CD4-positive, alpha-beta memory T cell (primary cell): ENCODE data around the gene ADAMTS16. TPM values are rescaled to one million over a fixed set of nuclear protein-coding genes. Genes with fewer than 3 reads are reported as not detected.

Experiments
- CTCF ChIA-PET: fragments of 350-600 bp; sonication (Branson Sonifier 250); formaldehyde crosslinking; loops from one replicate; lab custom pipeline; 2021; ENCODE audit warnings: inconsistent platforms; ENCODE audit not compliant: partially characterized antibody; lab: Charles Lee
- POLR2A ChIA-PET: fragments of 350-600 bp; sonication (Branson Sonifier 250); formaldehyde crosslinking; loops from one replicate; lab custom pipeline; 2021; ENCODE audit not compliant: partially characterized antibody; lab: Charles Lee
- DNase-seq, 5 donors: peaks; one replicate each; pipeline versions ENCODE4 v3.0.0 to v3.0.0-alpha.2; 2020 to 2022; ENCODE audit warnings: mixed read lengths in 1 of 5
- H3K27ac ChIP-seq: one replicate; pipeline ENCODE4 v1.7.0; 2013; ENCODE audit warnings: low read depth, low read length
- H3K27me3 ChIP-seq: 2 replicates; pipeline ENCODE4 v1.7.0; 2013; ENCODE audit warnings: mild to moderate bottlenecking, low read length, moderate library complexity; ENCODE audit not compliant: insufficient read depth
- H3K36me3 ChIP-seq: 2 replicates; pipeline ENCODE4 v1.7.0; 2013; ENCODE audit warnings: mild to moderate bottlenecking, low read length, moderate library complexity; ENCODE audit not compliant: insufficient read depth
- H3K4me1 ChIP-seq: 2 replicates; pipeline ENCODE4 v1.7.0; 2013; ENCODE audit warnings: mild to moderate bottlenecking, low read length, moderate library complexity; ENCODE audit not compliant: insufficient read depth
- H3K4me3 ChIP-seq, 2 donors: one replicate each; pipeline ENCODE4 v1.7.0; 2013; ENCODE audit warnings: low read length in 2 of 2, mild to moderate bottlenecking in 1 of 2
- H3K9me3 ChIP-seq, 2 donors: one replicate each; pipeline ENCODE4 v1.7.0; 2013; ENCODE audit warnings: low read length in 2 of 2, control low read depth in 1 of 2; ENCODE audit not compliant: control insufficient read depth in 1 of 2
- H3K27ac Mint-ChIP-seq, 7 donors: one replicate each; pipeline ENCODE4 v1.8.0; 2020 to 2021; ENCODE audit warnings: mixed read lengths in 7 of 7, mild to moderate bottlenecking in 6 of 7, inconsistent platforms in 3 of 7, moderate library complexity in 3 of 7
- H3K27me3 Mint-ChIP-seq, 2 donors: one replicate each; pipeline ENCODE4 v1.8.0; 2020 to 2021; ENCODE audit warnings: mixed read lengths in 2 of 2
- H3K36me3 Mint-ChIP-seq, 2 donors: one replicate each; pipeline ENCODE4 v1.8.0; 2020 to 2021; ENCODE audit warnings: mixed read lengths in 2 of 2, inconsistent platforms in 1 of 2, mild to moderate bottlenecking in 1 of 2
- H3K4me1 Mint-ChIP-seq, 4 donors: one replicate each; pipeline ENCODE4 v1.8.0; 2020 to 2021; ENCODE audit warnings: mixed read lengths in 4 of 4, mild to moderate bottlenecking in 1 of 4
- H3K4me3 Mint-ChIP-seq, 8 donors: one replicate each; pipeline ENCODE4 v1.8.0; 2020 to 2021; ENCODE audit warnings: mixed read lengths in 8 of 8, mild to moderate bottlenecking in 7 of 8, moderate library complexity in 6 of 8, inconsistent platforms in 3 of 8
- H3K9me3 Mint-ChIP-seq, 8 donors: one replicate each; pipeline ENCODE4 v1.8.0; 2020 to 2021; ENCODE audit warnings: mixed read lengths in 8 of 8, mild to moderate bottlenecking in 5 of 8, inconsistent platforms in 3 of 8, moderate library complexity in 1 of 8
- intact Hi-C: fragments of 100-400 bp; cut with micrococcal nuclease; formaldehyde crosslinking; loops from one replicate; pipeline ENCODE4 v1.15.1; 2023
- polyA plus RNA-seq, 2 donors: library from polyadenylated mRNA; unstranded; fragments of 300-500 nt; fragmentation: Illumina TruSeq; gene quantifications; one replicate each; pipeline ENCODE4 v1.2.3, GENCODE V29; 2021
- total RNA-seq, 2 experiments: library from RNA; stranded (reverse); gene quantifications; one replicate each; pipeline ENCODE4 v1.2.3, GENCODE V29; 2021

ADAMTS16 gene
- total and polyA plus RNA-seq, 4 experiments from 2014 or later = not detected

DNA sequence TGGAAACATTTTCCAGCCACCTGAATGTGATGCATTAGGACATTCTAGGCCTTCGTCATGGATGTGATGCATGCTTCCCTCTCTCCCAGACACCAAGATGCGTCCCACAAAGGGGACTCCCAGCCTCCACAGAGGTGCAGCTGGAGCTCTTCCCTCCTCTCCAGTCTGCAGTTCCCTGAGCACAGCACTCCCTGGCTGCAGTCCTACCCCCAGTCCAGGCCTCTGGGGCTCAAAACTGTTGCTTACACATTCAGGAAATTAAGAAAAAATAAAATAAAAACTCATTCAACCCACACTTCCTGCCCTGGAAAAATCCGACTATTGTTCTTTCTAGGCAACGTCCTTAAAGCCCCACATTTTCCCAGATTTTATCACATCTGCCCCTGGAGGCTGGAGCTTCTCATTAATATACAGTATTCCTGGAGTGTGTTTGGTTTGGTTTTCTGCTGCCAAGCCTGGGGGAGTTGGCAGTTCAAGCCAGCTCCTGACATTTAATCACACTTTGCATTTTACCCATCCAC is 204.0 kb downstream of the ADAMTS16 start:
- Mint-ChIP-seq H3K4me1 (peaks cover 4 to 5% (median 4%) of the 10 kb centered on the region in 4 donors), H3K9me3 (peaks cover 0 to 2% (median 0%) of the 10 kb centered on the region in 8 donors), H3K36me3 (no peaks in the 10 kb centered on the region), H3K4me3 (no peak overlapping the region), H3K27ac (no peak overlapping the region), H3K27me3 (peaks cover 4% of the 10 kb centered on the region in 2 donors)
- Histone ChIP-seq H3K36me3 (no peaks in the 10 kb centered on the region), H3K9me3 (no peaks in the 10 kb centered on the region), H3K27ac (no peak overlapping the region), H3K27me3 (no peaks in the 10 kb centered on the region), H3K4me3 (no peak overlapping the region), H3K4me1 (no peaks in the 10 kb centered on the region)
- no peak for DNase-seq
- POLR2A ChIA-PET = no interaction called here
- CTCF ChIA-PET = no interaction called here
- intact Hi-C loops = no loop called here

DNA sequence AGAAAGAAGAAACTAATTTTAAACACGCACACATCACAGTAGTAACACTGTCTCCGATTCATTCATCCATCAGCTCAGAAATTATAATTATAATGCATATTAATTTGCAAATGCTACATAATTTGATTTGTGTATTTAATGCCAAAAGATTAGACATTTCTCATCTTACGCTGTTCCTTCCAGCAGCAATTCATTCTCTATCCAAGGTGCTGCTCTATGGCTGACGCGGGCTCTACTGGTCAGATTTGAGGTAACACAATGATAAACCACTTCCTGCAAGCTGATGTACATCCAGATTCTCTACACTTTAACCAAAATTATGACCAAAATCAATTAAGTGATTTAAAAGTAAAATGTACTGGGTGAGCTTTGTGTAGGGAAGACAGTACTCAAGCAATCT is 204.5 kb downstream of the ADAMTS16 start:
- H3K9me3 ChIP-seq = no peaks in the 10 kb centered on the region
- no peaks in the 10 kb centered on the region for H3K4me1 ChIP-seq
- no peaks in the 10 kb centered on the region for H3K36me3 Mint-ChIP-seq
- H3K27me3 Mint-ChIP-seq = peaks cover 4 to 9% of the 10 kb centered on the region in 2 donors
- H3K4me3 ChIP-seq = no peak overlapping the region
- no peaks in the 10 kb centered on the region for H3K27me3 ChIP-seq
- H3K36me3 ChIP-seq = no peaks in the 10 kb centered on the region
- CTCF ChIA-PET = no interaction called here
- intact Hi-C loops = no loop called here
- POLR2A ChIA-PET = no interaction called here
- no peak for DNase-seq
- H3K27ac Mint-ChIP-seq = no peak overlapping the region
- H3K27ac ChIP-seq = no peak overlapping the region
- peaks cover 4 to 5% (median 4%) of the 10 kb centered on the region in 4 donors for H3K4me1 Mint-ChIP-seq
- no peak overlapping the region for H3K4me3 Mint-ChIP-seq
- H3K9me3 Mint-ChIP-seq = peaks cover 0 to 2% (median 0%) of the 10 kb centered on the region in 8 donors

DNA sequence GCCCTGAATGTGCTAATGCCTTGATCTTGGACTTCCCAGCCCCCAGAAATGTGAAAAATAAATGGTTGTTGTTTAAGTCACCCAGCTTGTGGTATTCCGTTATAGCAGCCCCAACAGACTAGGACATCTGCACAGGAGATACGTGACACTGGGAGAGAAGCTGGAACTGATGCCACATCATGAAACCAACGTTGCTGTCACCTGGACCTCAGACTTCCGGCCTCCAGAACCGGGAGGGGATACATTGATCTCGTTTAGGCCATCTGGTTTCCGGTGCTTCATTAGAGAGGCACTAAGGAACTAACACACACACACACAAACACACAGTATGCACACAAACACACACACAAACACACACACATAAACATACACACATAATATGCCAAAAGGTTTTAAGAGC is 207.3 kb downstream of the ADAMTS16 start:
- intact Hi-C loops = no loop called here
- no peak overlapping the region for H3K4me3 Mint-ChIP-seq
- ChIA-PET POLR2A (no interaction called here), CTCF (no interaction called here)
- no peak overlapping the region for H3K27ac Mint-ChIP-seq
- H3K9me3 Mint-ChIP-seq = no peaks in the 10 kb centered on the region
- Histone ChIP-seq H3K4me3 (no peak overlapping the region), H3K27ac (no peak overlapping the region), H3K4me1 (no peaks in the 10 kb centered on the region), H3K36me3 (no peaks in the 10 kb centered on the region), H3K27me3 (no peaks in the 10 kb centered on the region), H3K9me3 (no peaks in the 10 kb centered on the region)
- peaks cover 4 to 9% of the 10 kb centered on the region in 2 donors for H3K27me3 Mint-ChIP-seq
- peaks cover 4 to 5% (median 4%) of the 10 kb centered on the region in 4 donors for H3K4me1 Mint-ChIP-seq
- H3K36me3 Mint-ChIP-seq = no peaks in the 10 kb centered on the region
- DNase-seq = no peak

DNA sequence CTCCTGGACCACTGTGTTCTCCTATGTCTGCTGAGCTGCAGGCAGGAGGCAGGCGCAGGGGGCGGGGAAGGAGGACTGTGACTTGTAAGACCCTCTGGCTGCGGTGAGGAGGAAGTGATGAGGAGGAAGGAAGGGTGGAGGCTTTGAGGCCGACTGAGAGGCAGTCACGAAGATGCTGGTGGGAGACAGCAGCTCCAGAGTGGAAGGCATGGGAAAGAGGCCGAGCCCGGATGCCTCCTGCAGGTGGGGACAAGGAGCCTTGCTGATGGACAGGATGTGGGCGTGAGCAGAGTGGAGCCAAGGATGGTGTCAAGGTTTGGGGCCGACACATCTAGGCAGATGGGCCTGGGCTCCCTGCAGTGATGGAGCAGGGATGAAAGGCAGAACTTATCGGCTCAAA is 208.0 kb downstream of the ADAMTS16 start:
- Histone ChIP-seq H3K27me3 (no peaks in the 10 kb centered on the region), H3K27ac (no peak overlapping the region), H3K9me3 (no peaks in the 10 kb centered on the region), H3K4me3 (no peak overlapping the region), H3K4me1 (no peaks in the 10 kb centered on the region), H3K36me3 (no peaks in the 10 kb centered on the region)
- Mint-ChIP-seq H3K27ac (peak overlapping the region in 2 of 7 donors; percentile 30 to 85), H3K27me3 (peaks cover 4 to 9% of the 10 kb centered on the region in 2 donors), H3K36me3 (no peaks in the 10 kb centered on the region), H3K4me3 (no peak overlapping the region), H3K9me3 (peaks cover 0 to 2% (median 0%) of the 10 kb centered on the region in 8 donors), H3K4me1 (peaks cover 4 to 5% (median 4%) of the 10 kb centered on the region in 4 donors)
- CTCF ChIA-PET = no interaction called here
- DNase-seq = no peak
- intact Hi-C loops = no loop called here
- POLR2A ChIA-PET = no interaction called here

DNA sequence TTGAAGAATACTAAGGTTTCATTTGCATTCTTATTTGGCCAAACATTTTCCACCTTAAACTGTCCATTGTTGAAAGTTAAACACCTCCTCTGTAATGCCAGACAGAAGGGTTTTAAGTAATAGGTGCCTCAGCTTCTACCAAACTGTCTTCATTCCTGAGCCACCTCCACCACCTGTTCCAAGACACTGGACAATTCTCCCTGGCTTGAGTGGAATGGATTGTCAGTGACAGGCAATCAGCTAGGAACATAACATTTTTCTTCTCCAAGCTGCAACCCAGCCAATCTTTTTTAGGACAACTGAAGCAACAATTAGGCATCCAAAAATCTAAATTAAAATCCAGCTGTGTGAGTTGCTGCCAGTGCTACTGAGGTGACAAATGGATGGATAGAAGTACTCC is 208.4 kb downstream of the ADAMTS16 start:
- Mint-ChIP-seq H3K36me3 (no peaks in the 10 kb centered on the region), H3K4me1 (peaks cover 4 to 5% (median 4%) of the 10 kb centered on the region in 4 donors), H3K9me3 (peaks cover 0 to 2% (median 0%) of the 10 kb centered on the region in 8 donors), H3K27ac (no peak overlapping the region), H3K4me3 (no peak overlapping the region), H3K27me3 (peaks cover 4 to 9% of the 10 kb centered on the region in 2 donors)
- CTCF ChIA-PET = no interaction called here
- POLR2A ChIA-PET = no interaction called here
- H3K27me3 ChIP-seq = no peaks in the 10 kb centered on the region
- H3K36me3 ChIP-seq = no peaks in the 10 kb centered on the region
- no peaks in the 10 kb centered on the region for H3K9me3 ChIP-seq
- H3K4me3 ChIP-seq = no peak overlapping the region
- intact Hi-C loops = no loop called here
- no peaks in the 10 kb centered on the region for H3K4me1 ChIP-seq
- H3K27ac ChIP-seq = no peak overlapping the region
- no peak for DNase-seq

DNA sequence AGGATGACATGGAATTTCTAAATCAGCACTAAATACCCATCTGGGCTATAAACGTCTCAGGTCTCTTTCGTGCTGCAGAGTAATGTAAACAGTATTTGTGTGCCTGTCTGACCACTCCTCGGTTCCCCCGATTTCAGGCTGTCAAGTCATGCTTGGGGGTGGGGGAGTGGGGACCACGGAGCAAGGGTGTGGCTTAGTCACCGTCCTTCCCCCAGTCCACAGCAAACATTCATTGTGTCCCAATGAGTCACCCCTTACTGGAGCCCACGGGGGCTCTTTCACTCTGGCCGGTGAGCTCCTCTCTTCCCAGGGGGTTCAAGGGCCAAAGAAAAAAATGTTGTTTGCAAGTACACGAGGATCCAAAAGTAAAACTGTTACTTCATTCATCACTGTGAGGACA is 210.0 kb downstream of the ADAMTS16 start:
- Histone ChIP-seq H3K4me1 (no peaks in the 10 kb centered on the region), H3K4me3 (no peak overlapping the region), H3K36me3 (no peaks in the 10 kb centered on the region), H3K27me3 (no peaks in the 10 kb centered on the region), H3K27ac (no peak overlapping the region), H3K9me3 (no peaks in the 10 kb centered on the region)
- H3K4me3 Mint-ChIP-seq = no peak overlapping the region
- POLR2A ChIA-PET = no interaction called here
- H3K9me3 Mint-ChIP-seq = peaks cover 0 to 2% (median 0%) of the 10 kb centered on the region in 8 donors
- H3K27ac Mint-ChIP-seq = no peak overlapping the region
- CTCF ChIA-PET = no interaction called here
- peaks cover 0 to 7% of the 10 kb centered on the region in 2 donors for H3K27me3 Mint-ChIP-seq
- intact Hi-C loops = no loop called here
- H3K36me3 Mint-ChIP-seq = no peaks in the 10 kb centered on the region
- DNase-seq = no peak
- H3K4me1 Mint-ChIP-seq = peaks cover 4 to 5% (median 4%) of the 10 kb centered on the region in 4 donors

DNA sequence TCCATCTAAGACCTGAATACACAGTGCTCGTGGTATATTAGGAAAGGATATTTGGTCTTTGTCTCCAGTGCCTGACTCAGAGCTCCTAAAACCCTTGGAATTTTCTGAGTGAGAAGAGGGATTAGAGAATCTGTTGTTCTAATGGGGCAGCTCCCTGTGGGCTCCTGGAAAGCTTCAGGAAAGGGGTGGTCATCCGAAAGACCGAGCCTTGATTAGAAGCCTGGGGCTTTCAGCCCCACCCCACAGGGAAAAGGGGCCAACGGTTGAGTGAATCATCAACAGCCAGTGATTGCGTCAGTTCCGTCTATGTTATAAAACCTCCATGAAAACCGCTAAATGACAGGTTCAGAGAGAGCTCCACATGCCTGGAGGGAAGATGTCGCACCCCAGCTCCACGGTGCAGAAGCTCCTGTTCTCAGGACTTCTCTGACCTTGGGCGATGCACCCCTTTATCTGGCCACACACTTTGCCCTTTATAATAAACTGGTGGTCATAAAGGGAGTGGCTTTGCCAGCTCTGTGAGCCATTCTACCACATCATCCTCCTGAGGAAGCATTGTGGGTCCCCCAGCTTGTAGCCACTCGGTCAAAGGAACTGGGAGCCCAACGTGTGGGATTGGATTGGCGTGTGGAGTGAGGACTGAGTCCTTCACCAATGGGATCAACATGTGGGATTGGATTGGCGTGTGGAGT is 211.3 kb downstream of the ADAMTS16 start:
- peaks cover 0 to 2% (median 0%) of the 10 kb centered on the region in 8 donors for H3K9me3 Mint-ChIP-seq
- H3K27me3 Mint-ChIP-seq = peaks cover 0 to 7% of the 10 kb centered on the region in 2 donors
- DNase-seq = no peak
- peaks cover 4 to 5% (median 4%) of the 10 kb centered on the region in 4 donors for H3K4me1 Mint-ChIP-seq
- intact Hi-C loops = no loop called here
- Histone ChIP-seq H3K27me3 (no peaks in the 10 kb centered on the region), H3K4me3 (no peak overlapping the region), H3K4me1 (no peaks in the 10 kb centered on the region), H3K9me3 (no peaks in the 10 kb centered on the region), H3K36me3 (no peaks in the 10 kb centered on the region), H3K27ac (no peak overlapping the region)
- no peaks in the 10 kb centered on the region for H3K36me3 Mint-ChIP-seq
- ChIA-PET CTCF (no interaction called here), POLR2A (no interaction called here)
- no peak overlapping the region for H3K4me3 Mint-ChIP-seq
- no peak overlapping the region for H3K27ac Mint-ChIP-seq
